Dendritic cell treated with granulocyte-macrophage colony-stimulating factor and Interleukin-4, amounts not matched to agents 40 ng/mL and 50 ng/mL, for 4 days (primary cell): ENCODE measurements around the gene SPARC.

Source experiments
- H3K27ac Mint-ChIP-seq: one replicate; pipeline ENCODE4 v1.8.0; 2022; ENCODE audit warnings: mild to moderate bottlenecking, mixed read lengths
- H3K27me3 Mint-ChIP-seq: one replicate; pipeline ENCODE4 v1.8.0; 2022; ENCODE audit warnings: mild to moderate bottlenecking, mixed read lengths
- H3K36me3 Mint-ChIP-seq: one replicate; pipeline ENCODE4 v1.8.0; 2022; ENCODE audit warnings: low read depth, mixed read lengths
- H3K4me1 Mint-ChIP-seq: one replicate; pipeline ENCODE4 v1.8.0; 2022; ENCODE audit warnings: low read depth, mixed read lengths
- H3K4me3 Mint-ChIP-seq: one replicate; pipeline ENCODE4 v1.8.0; 2022; ENCODE audit warnings: mild to moderate bottlenecking, moderate library complexity, mixed read lengths
- H3K9me3 Mint-ChIP-seq: one replicate; pipeline ENCODE4 v1.8.0; 2022; ENCODE audit warnings: mixed read lengths
- intact Hi-C: fragments of 100-400 bp; cut with micrococcal nuclease; formaldehyde crosslinking; loops from one replicate; pipeline ENCODE4 v1.15.0; 2022

The SPARC gene

DNA sequence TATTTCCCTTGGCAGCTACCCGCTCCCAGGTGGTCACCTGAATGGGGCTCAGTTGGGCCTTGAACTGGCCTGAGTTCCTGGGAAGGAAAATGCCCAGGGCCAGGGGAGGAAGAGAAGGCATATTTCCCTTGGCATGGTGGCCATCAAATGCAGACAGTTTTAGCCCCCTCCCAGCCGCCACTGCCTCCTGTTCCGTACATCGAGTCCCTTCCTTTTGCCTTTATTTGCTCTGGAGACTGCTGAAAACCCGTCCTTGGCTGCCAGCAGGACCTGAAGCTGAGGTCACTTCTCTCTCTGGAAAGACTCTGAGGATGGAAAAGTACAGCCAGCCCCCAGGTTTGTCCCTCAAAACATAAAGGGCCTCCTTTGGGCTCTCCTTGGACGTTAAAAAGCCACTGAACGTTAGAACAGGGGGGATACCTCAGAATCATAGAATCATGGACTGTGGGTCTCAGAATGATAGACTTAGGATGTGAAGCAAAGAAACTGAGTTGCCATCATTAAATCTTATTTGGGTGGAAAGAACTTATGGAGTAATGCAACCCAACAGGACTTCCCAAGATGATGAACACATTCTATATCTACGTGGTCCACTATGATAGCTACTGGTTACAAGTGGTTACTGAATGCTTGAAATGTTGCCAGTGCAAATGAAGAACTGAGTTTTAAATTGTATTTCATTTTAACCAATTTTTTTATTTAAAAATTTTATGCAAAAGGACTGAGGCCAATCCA, 7.1 kb downstream of the SPARC start:
- H3K4me3 Mint-ChIP-seq, result no peak overlapping the region
- H3K27ac Mint-ChIP-seq, result no peak overlapping the region
- no peaks in the 10 kb centered on the region for H3K36me3 Mint-ChIP-seq
- no peaks in the 10 kb centered on the region for H3K27me3 Mint-ChIP-seq
- no peaks in the 10 kb centered on the region for H3K9me3 Mint-ChIP-seq
- H3K4me1 Mint-ChIP-seq, result peaks cover 57% of the 10 kb centered on the region
- intact Hi-C loops, result no loop called here

GRCh38 chr5:151678713-151679112, 8.0 kb downstream of the SPARC start:
- no peak overlapping the region for H3K27ac Mint-ChIP-seq
- H3K36me3 Mint-ChIP-seq, result no peaks in the 10 kb centered on the region
- H3K27me3 Mint-ChIP-seq, result no peaks in the 10 kb centered on the region
- intact Hi-C loops, result no loop called here
- H3K4me3 Mint-ChIP-seq, result no peak overlapping the region
- H3K9me3 Mint-ChIP-seq, result no peaks in the 10 kb centered on the region
- peaks cover 55% of the 10 kb centered on the region for H3K4me1 Mint-ChIP-seq

GRCh38 chr5:151677776-151678545, 8.8 kb downstream of the SPARC start:
- Mint-ChIP-seq H3K4me3 (peak overlapping the region; percentile 5), H3K27ac (peak overlapping the region; percentile 31), H3K36me3 (no peaks in the 10 kb centered on the region), H3K4me1 (peaks cover 54% of the 10 kb centered on the region), H3K9me3 (no peaks in the 10 kb centered on the region), H3K27me3 (no peaks in the 10 kb centered on the region)
- intact Hi-C loops, result no loop called here

- H3K36me3 Mint-ChIP-seq, result no peaks in the 10 kb centered on the region
- H3K4me1 Mint-ChIP-seq, result peaks cover 65% of the 10 kb centered on the region
- no peaks in the 10 kb centered on the region for H3K9me3 Mint-ChIP-seq
- no peaks in the 10 kb centered on the region for H3K27me3 Mint-ChIP-seq
- intact Hi-C loops, result no loop called here
- H3K27ac Mint-ChIP-seq, result no peak overlapping the region
- no peak overlapping the region for H3K4me3 Mint-ChIP-seq
Observed at GRCh38 chr5:151676719-151677118, 10.0 kb downstream of the SPARC start.

GRCh38 chr5:151676314-151676712, 10.4 kb downstream of the SPARC start:
- Mint-ChIP-seq H3K36me3 (no peaks in the 10 kb centered on the region), H3K9me3 (no peaks in the 10 kb centered on the region), H3K27ac (no peak overlapping the region), H3K27me3 (no peaks in the 10 kb centered on the region), H3K4me1 (peaks cover 69% of the 10 kb centered on the region), H3K4me3 (no peak overlapping the region)
- intact Hi-C loops, result no loop called here

DNA sequence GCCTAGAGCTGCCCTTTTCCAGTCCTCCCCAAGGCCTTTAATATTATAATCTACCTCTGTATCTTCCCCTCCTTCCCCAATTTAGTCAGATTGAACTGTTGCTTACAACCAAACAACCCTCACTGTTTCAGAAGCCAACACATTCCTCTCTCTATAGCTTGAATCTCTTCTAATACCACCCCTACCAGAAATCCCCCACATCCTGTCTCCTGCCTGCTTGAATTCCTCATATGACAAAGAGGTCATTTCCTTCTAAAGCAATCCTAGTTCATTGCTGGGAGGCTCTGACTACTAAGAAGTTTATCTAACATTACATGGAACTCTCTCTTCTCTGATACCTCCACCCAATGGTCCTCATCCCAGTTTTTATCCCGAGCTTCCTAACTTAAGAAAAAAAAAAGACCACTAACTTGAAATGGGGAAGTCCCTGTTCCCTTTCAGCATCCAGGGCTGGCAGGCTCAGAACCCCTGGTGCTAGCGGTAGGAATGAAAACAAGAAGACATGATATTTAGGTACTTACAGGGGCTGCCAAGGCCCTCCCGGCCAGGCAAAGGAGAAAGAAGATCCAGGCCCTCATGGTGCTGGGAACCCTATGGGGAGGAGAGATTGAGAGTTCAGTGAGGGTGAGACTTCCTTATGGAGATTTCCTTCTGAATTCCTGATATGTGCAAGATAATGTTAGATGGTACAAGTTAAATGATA, 11.0 kb downstream of the SPARC start:
- Mint-ChIP-seq H3K4me3 (no peak overlapping the region), H3K4me1 (peaks cover 70% of the 10 kb centered on the region), H3K27me3 (no peaks in the 10 kb centered on the region), H3K27ac (peak overlapping the region; percentile 31), H3K9me3 (no peaks in the 10 kb centered on the region), H3K36me3 (no peaks in the 10 kb centered on the region)
- intact Hi-C loops, result no loop called here

DNA sequence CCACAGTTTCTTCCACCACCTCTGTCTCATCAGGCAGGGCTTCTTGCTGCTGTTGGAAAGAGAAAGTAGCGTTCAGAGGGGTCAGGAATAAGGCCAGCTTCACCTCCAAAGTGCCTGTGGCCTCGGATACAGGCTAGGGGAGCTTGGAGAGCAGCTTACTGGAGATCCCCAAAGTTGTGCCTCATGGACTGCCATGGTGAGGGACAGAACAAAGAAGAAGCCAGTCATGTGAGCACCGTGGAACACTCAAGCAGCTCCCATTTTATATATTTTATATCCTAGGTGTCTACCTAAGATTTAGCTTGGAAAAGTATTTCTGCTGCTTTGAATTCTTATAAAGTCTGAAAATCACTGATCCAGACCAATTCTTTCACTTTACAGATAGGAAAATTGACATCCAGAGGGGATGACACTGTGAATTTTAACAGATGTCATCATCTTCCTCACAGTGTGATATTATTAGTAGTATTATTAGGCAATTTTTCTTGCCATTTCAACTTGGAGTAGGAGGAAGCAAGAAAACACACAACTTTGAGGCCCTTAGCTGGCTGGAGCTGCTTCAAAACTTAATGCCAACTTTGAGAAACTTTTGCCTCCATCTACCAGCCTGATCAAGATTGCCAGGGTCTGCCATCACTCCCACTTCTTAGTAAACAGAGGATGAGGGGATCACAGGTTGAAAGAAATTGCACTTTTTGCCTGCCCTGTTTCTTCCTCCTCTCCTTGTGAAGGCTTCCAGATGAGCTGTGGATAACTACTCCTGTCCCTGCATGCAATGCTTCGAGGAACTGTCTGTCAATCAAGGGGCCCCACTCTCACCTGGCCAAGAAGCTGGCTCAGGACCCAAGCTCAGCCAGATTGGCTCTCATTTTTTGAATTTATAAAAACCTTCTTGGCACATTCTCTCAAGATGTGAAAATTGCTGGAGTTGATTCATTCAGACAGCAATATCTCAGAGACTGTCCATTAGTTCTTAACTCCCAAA, 11.8 kb downstream of the SPARC start:
- H3K27ac Mint-ChIP-seq, result peak overlapping the region; percentile 31
- no peak overlapping the region for H3K4me3 Mint-ChIP-seq
- no peaks in the 10 kb centered on the region for H3K36me3 Mint-ChIP-seq
- no peaks in the 10 kb centered on the region for H3K9me3 Mint-ChIP-seq
- no peaks in the 10 kb centered on the region for H3K27me3 Mint-ChIP-seq
- H3K4me1 Mint-ChIP-seq, result peaks cover 70% of the 10 kb centered on the region
- intact Hi-C loops, result no loop called here

DNA sequence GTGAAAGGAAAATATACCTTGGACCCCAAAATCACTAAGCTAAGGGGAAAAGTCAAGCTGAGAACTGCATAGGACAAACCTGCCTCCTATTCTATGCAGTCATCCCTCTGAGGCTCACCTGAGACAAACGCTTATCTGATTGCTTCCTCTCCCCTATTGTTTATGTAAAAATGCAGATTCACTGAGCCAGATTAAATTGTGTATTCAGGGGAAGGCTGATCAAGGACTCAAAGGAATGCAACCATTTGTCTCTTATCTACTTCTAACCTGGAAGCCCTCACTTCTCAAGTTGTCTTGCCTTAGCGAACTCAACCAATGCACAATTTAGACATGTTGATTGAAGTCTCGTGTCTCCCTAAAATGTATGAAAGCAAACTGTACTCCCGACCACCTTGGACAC, 13.3 kb downstream of the SPARC start:
- H3K9me3 Mint-ChIP-seq, result no peaks in the 10 kb centered on the region
- intact Hi-C loops, result no loop called here
- H3K36me3 Mint-ChIP-seq, result no peaks in the 10 kb centered on the region
- no peaks in the 10 kb centered on the region for H3K27me3 Mint-ChIP-seq
- no peak overlapping the region for H3K27ac Mint-ChIP-seq
- H3K4me3 Mint-ChIP-seq, result no peak overlapping the region
- H3K4me1 Mint-ChIP-seq, result peaks cover 68% of the 10 kb centered on the region

DNA sequence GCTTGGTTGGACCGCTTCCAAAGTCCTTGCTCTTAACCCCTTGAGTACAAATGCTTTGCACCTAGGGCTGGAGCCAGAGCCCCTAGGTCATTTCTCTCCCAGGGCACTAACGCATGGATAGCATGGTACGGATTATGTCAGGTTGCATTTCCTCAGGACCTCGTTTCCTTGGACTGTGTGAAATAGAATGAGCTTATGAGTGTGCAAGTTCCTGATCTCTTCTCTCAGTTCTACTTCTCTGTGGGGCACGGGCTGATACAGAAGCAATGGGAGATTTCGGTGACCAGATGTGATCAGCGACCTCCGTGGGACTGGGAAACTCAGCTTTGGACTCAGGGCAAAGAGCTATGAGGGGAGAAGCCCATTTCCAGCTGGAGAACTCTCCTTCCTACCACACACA, 14.2 kb downstream of the SPARC start:
- peaks cover 59% of the 10 kb centered on the region for H3K4me1 Mint-ChIP-seq
- H3K4me3 Mint-ChIP-seq, result no peak overlapping the region
- H3K9me3 Mint-ChIP-seq, result no peaks in the 10 kb centered on the region

GRCh38 chr5:151671950-151672349, 14.8 kb downstream of the SPARC start:
- no peaks in the 10 kb centered on the region for H3K9me3 Mint-ChIP-seq
- intact Hi-C loops, result no loop called here
- no peaks in the 10 kb centered on the region for H3K27me3 Mint-ChIP-seq
- no peak overlapping the region for H3K4me3 Mint-ChIP-seq
- no peak overlapping the region for H3K27ac Mint-ChIP-seq
- no peaks in the 10 kb centered on the region for H3K36me3 Mint-ChIP-seq
- peaks cover 53% of the 10 kb centered on the region for H3K4me1 Mint-ChIP-seq

More for the DNA sequence above, 14.2 kb downstream of the SPARC start:
- H3K27me3 Mint-ChIP-seq, result no peaks in the 10 kb centered on the region
- H3K27ac Mint-ChIP-seq, result no peak overlapping the region
- no peaks in the 10 kb centered on the region for H3K36me3 Mint-ChIP-seq
- intact Hi-C loops, result no loop called here

DNA sequence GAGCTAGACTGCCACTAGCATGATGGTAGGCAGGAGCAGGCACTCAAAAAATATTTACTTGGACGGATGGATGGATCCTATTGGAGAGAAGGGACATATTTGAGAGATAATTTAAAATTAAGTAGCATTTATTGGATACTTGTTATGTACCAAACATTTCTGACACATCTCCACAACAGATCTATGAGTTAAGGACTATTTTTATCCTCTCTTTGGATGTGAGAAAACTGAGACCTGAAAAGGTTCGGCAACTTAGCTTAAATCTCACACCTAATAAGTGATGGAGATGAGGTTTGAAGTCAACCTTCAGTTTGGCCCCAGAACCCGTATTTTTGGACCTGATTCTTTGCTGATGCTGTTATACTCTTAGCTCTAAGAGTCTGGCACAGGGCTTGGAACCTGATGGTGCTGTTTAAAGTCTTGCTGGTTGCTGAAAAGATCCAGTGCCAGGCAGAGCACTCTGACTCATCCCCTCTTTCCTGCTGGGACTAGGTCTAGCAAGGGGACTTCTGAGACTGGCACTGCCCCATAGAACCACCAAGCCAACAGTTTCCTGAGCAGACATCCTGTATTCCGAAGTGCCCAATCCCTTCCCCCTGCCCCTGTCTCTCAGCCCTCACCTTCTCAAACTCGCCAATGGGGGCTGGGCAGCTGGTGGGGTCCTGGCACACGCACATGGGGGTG, 15.6 kb downstream of the SPARC start:
- no peaks in the 10 kb centered on the region for H3K9me3 Mint-ChIP-seq
- H3K4me3 Mint-ChIP-seq, result no peak overlapping the region
- H3K27ac Mint-ChIP-seq, result no peak overlapping the region
- H3K4me1 Mint-ChIP-seq, result peaks cover 45% of the 10 kb centered on the region
- intact Hi-C loops, result no loop called here
- H3K27me3 Mint-ChIP-seq, result no peaks in the 10 kb centered on the region
- H3K36me3 Mint-ChIP-seq, result no peaks in the 10 kb centered on the region

DNA sequence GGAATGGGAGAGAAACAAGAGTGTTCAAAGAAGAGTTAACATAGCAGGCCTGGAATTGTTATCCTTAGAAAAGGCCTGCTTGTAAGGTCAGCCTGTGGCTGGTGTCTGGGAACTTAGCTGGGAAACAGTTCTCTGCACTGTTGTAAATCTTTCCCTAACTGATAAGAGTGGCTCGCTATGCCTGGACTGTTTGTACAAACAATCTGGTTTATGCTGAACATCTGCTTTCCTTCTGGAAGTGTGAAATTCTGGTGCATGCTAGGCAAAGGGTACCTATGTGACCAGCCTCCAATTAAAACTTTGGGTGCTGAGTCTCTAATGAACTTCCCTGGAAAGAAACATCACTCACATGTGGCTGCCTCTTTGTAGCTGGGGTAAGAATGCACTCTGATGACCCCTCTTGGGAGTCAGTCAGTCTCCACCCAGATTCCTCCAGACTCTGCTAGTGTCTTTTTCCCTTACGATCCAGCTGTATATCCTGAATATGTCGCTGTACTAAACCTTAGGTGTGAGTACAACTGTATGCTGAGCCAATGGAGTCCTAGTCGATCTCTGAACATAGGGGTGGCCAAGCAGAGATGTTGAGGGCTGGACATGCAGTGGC, 16.5 kb downstream of the SPARC start:
- no peak overlapping the region for H3K27ac Mint-ChIP-seq
- no peaks in the 10 kb centered on the region for H3K9me3 Mint-ChIP-seq
- no peaks in the 10 kb centered on the region for H3K36me3 Mint-ChIP-seq

DNA sequence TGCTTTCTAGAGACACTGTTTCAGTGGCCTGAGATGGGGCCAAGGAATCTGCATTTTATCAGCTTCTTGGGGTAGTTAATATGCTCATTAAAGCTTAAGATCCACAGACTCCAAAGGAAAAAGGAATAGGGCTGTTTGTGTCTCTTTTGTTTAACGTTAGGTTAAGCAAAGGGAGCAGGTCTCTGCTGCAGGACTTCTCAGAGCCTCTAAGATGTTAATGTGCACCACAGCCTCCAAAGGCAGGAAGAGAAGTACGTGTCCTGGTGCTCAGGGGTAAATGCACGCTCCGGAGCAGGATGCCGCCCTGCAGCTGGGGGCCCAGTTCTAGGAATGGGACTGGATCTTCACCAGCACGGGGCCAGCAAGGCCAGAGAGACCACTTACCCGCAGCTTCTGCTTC, 19.6 kb downstream of the SPARC start:
- H3K4me3 Mint-ChIP-seq, result no peak overlapping the region
- no peaks in the 10 kb centered on the region for H3K36me3 Mint-ChIP-seq
- peaks cover 45% of the 10 kb centered on the region for H3K4me1 Mint-ChIP-seq
- intact Hi-C loops, result no loop called here
- no peaks in the 10 kb centered on the region for H3K27me3 Mint-ChIP-seq
- no peak overlapping the region for H3K27ac Mint-ChIP-seq
- H3K9me3 Mint-ChIP-seq, result no peaks in the 10 kb centered on the region

More for the DNA sequence above, 16.5 kb downstream of the SPARC start:
- intact Hi-C loops, result no loop called here
- Mint-ChIP-seq H3K4me1 (peaks cover 40% of the 10 kb centered on the region), H3K27me3 (no peaks in the 10 kb centered on the region), H3K4me3 (no peak overlapping the region)
